ENCODE measurements around the gene S100A7A.

- TF ChIP-seq, protein P1, sequence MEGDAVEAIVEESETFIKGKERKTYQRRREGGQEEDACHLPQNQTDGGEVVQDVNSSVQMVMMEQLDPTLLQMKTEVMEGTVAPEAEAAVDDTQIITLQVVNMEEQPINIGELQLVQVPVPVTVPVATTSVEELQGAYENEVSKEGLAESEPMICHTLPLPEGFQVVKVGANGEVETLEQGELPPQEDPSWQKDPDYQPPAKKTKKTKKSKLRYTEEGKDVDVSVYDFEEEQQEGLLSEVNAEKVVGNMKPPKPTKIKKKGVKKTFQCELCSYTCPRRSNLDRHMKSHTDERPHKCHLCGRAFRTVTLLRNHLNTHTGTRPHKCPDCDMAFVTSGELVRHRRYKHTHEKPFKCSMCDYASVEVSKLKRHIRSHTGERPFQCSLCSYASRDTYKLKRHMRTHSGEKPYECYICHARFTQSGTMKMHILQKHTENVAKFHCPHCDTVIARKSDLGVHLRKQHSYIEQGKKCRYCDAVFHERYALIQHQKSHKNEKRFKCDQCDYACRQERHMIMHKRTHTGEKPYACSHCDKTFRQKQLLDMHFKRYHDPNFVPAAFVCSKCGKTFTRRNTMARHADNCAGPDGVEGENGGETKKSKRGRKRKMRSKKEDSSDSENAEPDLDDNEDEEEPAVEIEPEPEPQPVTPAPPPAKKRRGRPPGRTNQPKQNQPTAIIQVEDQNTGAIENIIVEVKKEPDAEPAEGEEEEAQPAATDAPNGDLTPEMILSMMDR (conservative IDR thresholded peaks at IDR 0.05) = no peak
- TF ChIP-seq ZFX (IDR thresholded peaks at IDR 0.05) = no peak
Observed at GRCh38 chr1:153375511-153375910, 40.8 kb upstream of the S100A7A start, which contains the start of gene S100A12.
